Cortex of kidney (tissue), 1 donor: ENCODE measurements around the gene TARBP1.

ENCODE experiments used
- DNase-seq: peaks from one replicate; lab custom pipeline; 2025; lab: John Stamatoyannopoulos, UW

The TARBP1 gene

DNA sequence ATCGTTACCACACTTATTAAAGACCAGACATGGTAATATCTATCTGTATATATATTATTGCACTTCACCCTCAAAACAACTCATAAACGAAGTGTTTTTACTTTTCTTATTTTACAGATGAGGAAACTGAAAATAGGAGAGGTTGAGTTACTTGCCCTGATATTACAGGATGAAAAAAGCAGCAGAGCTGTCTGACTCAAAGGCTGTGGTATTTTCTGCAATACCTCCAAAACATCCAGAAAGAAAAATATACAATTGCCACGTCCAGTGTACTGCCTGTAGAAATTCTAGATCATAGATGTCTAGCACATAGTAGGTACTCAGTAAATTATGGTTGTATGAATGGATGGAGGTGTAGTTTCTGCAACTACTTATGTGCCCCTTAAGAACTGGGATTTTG, 5.2 kb upstream of the TARBP1 start:
- no peak for DNase-seq

DNA sequence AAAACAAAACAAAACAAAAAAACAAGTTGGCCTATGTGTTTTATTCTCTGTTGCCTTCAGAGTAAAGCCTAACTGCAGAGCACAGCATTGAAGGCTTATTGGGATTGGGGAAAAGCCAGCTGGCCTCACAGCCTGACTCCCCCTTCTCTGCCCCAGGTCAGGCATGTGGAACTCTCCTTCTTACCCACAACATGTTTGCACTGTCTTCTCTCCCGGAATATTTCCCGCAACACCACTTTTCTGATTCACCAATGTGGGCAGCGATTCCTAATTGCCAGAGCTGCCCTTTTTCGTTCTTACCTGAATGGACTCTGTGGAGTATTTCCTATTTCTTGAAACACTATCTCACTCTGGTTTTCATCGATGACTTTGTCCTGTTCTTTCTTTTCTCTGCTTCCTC, 2.8 kb upstream of the TARBP1 start:
- no peak for DNase-seq

DNA sequence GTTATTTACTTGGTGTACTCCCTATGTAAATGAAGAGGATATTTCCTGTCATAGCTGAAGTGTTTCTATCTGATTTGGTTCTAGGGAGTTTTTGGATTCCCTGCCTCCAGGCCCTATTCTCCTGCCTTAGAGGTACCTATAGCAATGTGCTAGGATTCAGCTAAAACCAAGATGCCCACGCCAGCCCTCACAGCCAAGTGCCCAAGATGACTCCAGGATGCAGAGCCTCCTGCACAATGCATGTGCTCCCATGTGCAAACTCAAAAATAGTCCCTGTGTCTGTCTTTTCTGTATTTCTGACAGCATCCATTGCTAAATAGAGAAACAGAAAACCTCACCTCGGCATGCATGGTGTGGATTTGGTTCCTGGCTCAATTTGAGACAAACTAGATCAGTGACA, 887 bp upstream of the TARBP1 start:
- no peak for DNase-seq

DNA sequence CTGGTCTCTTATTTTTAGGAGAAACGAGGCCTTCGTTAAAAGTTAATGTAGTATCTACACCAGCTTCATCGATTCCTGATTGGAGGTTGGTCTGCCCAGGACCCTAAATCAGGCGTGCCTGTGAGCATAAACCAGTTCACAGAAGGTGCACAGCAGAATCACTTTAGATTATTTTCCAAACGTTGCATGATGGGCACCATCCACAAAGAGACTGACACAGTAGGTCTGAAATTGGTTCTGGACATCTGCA, 256 bp upstream of the TARBP1 start:
- no peak for DNase-seq

DNA sequence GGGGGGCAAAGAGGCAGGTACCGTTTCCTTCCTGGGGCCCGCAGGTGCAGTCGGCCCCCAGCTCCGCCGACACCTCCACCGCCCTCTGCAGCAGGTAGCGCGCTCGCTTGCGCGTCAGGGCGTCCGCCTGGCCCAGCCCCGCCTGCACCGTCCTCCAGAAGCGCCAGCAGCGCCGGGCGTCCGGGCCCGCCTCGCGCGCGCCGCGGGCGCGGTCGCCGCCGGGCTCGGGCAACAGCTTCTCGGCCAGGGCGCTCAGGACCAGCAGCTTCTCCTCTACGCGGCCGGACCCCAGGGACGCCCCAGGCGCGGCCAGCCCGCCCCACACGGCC, 863 bp downstream of the TARBP1 start:
- no peak for DNase-seq

DNA sequence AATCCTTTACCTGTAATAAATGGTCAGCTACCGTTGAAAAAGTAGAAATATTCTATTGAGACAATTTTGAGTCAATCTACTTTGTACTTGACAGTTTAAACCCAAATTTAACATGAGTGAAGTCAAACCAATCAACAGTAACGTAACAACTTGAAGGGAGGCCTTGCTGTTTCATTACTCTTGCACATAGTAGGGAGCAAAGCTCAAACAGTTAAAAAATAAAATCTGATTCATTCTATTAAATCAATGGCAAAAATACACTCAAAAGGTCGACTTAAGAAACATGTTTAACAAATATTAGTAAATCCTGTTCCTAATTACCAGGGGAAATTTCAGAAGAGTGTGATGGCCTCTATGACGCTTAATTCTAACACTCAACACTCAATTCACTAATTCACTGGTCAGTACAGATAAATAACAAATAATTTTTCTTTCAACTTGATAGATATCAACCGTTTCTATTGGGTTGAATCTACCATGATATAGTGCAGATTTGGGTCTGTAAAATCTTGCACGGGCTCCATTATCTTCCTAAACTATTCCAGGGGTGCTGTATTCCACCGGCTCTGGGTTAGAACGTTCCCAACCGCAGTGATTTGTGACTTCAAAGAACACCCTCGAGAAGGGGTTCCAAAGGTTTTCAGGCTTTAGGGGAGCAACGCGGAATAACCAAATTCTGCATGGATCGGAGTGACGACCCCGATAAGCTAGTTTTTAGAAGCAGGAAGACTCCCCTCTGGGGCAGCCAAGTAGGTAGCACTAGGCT, 1.4 kb downstream of the TARBP1 start:
- no peak for DNase-seq

DNA sequence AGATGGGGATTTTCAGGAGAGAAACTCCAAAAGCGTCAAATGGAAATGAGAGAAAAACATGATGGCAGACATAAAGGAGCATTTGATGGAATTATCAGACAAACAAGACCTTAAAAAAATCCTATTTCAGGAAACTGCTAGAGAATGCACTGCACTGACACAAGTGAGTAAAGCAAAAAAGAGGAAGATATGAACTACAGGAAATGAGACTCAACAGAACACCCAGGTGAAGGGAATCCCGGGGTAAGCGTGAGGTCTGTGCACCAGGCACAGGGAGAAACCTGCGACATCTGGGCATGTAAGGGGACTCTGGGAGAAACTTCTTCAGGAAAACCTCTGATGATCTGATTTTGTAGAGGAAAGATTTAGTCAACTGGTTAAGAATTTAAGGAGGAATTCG, 2.8 kb downstream of the TARBP1 start:
- DNase-seq: no peak

DNA sequence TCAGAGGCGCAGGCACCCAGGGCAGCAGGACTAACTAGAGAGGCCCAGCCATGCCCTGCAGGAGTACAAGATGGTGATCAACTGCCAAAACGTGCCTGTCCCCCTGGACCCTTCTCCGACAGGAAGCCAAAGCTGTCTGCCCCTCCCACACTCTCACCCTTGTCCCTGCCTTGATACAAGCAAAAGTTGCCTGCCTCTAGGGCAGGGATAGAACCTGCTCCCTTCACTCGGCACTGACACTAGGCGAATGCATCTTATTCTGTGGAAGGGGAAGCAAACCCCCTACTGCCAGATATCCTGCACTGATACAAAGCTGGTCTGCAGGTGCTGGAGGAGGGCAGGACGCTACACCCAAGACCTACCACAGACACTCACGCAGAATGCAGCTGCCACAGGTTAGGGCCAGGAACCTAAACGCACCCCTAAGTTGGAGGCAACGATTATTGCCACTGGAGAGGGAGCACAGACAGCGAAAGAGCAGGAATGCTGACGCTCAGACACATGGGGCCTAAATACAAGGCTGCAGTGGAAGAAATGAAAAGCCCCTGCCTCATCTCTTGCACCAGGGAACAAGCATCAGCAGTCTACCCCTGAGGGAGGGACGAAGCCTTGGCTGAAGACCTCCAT, 3.7 kb downstream of the TARBP1 start:
- DNase-seq: no peak

DNA sequence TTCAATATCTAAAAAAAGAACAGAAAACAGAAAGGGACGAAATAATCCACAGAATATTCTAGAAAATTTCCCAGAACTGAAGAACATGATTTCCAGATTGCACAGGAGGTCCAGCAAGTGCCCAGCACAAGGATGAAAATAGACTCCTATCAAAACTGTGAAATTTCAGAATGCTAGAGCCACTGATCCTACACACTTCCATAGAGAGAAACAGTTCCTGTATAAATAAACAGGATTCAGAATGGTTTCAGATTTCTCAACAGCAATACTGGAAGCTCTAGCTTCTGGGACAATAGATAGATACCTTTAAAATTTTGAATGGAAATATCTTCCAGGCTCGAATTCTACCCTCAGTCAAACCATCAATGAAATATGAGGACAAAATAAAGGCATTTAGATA, 4.6 kb downstream of the TARBP1 start:
- DNase-seq: no peak

DNA sequence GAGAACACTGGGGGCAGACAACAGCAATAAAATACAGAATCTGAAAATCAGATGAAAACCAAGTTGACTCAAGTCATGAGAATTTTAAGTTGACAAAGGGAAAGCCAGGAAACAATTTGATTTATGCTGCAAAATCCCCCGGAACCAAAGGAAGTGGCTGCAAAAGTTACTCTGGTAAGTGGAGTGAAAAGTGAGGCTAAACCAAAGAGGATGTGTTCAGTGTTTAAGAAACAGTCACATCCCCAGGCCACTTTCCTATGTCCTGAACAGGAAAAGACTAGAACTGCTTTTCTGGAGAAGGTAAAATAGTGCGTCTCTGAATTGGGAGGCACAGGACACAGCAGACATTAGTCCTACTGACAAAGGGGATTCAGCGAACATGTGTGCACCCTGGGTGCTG, 5.9 kb downstream of the TARBP1 start:
- no peak for DNase-seq

DNA sequence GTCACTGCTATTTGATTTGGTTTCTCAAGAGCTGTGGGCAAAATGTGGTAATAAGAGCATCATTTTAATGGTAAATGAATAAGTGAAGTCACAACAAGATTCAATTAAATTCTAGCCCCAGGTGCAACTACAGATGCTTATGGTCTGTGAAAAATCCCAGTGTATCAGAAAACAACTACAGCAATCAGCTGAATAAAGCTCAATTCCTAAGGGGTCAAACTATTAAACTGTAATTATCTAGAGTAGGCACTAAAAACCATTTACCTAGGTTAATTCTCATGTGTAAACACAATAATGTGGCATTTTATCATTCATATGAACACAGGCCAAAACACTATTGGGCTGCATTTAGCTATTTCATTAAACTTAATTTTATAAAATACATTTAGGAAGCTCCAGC, 9.6 kb downstream of the TARBP1 start:
- no peak for DNase-seq

DNA sequence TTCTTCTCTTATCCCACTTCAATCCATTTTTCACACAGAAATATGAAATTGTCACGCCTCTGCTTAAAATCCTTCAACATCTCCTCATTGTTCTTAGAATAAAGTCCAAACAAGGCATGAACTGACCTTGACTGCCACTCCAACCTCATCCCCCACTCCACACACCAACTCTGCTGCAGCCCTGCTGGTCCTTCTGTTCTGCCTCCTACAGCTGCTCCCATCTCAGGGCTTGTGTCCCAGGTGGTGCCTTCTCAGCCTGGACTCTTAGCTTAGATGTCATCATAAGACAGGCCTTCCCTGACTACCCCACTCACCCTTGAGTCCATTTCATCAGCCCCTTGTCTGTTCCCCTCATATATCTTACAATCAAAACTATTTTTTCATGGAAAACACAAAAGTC, 10.4 kb downstream of the TARBP1 start:
- no peak for DNase-seq

DNA sequence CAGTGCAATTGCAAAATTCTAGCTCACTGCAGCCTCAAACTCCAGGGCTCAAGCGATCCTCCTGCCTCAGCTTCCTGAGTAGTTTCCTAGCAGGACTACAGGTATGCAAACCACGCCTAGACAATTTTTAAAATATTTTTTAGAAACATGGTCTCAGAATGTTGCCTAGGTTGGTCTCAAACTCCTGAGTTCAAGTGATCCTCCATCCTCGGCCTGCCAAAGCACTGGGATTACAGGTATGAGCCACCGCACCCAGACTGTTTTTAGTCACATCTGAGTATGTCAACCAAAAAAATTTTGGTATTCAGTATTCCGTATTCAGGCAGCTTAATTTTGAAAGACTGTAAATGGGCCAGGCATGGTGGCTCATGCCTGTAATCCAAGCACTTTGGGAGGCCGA, 11.2 kb downstream of the TARBP1 start:
- no peak for DNase-seq

DNA sequence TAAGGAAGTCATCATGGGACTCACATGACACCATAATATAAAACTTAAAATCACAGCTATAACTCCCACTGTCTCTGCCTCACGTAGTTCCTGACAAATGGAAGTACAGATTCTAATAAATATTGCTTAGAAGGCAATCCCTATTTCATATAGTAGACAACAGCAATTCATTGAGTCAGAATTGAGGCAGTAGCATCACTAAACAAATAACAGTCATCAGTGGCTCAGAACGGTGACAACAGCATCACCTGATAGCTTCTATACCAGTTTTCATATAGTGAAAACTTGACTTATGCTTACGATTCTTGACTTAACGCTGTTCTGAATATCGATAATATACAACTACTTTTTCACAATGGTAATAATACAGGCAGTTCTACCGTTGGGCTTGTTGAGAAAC, 12.0 kb downstream of the TARBP1 start:
- DNase-seq: no peak

DNA sequence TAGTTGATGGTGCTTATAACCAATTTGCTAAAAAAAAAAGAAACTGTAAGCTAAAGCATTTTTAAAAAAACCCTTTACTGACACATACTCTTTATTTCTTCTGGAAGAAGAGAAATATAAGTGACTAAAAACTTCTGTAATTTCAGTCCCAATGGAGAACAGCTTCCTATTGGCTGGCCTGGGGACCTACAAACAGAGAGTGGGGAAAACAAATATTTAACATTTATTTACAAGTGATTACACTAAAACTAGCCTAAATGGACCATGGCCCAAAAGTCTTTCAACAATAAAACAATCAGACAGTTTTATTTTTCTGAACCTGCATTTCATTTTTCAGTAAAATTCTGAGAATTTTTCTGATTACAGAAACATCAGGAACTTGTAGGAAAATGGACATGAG, 15.2 kb downstream of the TARBP1 start:
- DNase-seq: no peak

DNA sequence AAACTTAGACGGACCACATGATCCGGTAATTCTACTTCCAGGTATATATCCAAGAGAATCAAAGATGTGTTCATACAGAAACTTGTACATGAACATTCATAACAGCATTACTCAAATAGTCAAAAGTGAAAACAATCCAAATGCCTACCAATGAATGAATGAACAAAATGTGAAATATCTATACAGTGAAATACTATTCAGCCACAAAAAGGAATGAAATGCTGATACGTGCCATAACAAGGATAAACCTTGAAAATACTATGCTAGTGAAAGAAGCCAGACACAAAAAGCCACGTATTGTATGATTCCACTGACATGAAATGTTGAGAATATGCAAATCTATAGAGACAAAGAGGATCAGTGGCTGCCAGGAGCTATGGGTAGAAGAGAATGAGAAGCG, 18.3 kb downstream of the TARBP1 start:
- DNase-seq: no peak

DNA sequence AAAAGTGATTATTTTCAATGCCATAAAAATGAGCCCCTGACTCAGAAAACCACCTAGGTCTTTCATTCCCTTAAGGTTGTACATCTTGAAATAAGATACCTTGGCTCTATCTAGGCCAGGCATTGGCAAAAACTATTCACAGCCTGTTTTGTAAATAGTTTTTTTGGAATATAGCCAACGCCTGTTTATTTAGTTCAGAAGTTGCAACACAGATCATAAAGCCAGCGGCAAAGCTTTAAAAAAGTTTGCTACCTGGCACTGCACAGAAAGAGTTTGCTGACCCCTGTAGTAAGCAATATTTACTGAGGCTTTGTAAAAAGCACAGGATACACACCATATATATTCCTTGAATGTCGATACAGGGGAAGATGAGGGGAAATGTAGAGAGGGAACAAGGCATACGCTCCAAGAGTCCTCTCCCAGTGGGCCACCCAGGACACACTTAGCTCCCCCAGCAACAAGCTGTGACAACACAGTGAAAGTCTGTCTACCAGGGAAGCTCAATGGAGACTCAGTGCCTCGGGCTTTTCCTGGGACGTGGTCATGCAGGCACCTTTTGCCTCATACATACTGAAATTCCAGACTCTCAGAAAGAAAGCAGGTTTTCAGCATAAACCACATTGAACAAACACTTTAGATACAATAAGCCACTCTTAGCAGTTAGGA, 20.5 kb downstream of the TARBP1 start:
- no peak for DNase-seq

DNA sequence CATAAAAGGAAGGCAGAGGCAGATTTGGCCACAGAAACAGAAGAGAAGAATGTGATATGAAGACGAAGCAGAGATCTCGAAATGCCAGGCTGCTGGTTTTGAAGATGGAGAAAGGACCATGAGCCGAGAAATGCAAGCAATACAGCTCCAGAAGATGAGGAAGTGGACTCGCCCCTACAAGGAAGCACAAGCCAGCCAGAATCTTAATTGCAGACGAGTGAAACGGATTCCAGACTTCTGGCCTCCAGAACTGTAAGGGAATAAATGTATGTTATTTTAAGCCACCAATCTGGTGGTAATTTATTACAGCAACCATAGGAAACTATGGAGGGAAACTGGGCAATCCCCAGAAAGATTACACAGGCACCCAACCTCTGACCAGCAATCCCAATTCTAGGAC, 24.1 kb downstream of the TARBP1 start:
- DNase-seq: no peak

DNA sequence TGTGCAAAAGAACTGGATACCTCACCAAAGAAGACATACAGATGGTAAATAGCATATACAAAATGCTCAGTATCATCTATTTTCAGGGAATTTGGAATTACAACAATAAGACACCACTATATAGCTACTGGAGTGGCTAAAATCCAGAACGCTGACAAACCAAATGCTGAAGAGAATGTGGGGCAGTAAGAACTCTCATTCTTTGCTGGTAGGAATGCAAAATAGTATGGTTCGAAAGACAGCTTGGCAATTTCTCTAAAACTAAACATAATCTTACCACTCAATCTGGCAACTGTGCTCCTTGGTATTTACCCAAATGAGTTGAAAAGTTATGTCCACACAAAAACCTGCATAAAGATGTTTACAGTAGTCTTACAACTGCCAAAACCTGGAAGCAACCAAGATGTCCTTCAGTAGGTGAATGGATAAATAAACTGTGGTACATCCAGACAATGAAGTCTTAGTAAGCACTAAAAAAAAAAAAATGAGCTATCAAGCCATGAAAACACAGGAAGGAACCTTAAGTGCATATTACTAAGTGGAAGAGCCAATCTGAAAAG, 26.5 kb downstream of the TARBP1 start:
- DNase-seq: no peak

DNA sequence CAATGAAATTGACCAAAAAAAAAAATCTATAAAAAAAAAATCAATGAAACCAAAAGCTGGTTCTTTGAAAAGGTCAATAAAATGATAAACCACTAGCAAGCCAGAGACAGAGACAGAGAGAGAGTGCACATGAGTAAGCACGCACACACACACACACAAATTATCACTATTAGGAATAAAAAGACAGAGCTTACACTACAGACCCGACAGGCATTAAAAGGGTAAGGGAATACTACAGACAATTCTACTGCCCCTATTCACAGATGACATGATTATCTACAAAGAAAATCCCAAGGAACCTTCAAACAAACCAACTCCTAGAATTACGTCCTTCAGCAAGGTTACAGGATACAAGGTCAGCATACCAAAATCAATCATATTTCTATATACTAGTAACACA, 38.6 kb downstream of the TARBP1 start:
- DNase-seq: no peak

DNA sequence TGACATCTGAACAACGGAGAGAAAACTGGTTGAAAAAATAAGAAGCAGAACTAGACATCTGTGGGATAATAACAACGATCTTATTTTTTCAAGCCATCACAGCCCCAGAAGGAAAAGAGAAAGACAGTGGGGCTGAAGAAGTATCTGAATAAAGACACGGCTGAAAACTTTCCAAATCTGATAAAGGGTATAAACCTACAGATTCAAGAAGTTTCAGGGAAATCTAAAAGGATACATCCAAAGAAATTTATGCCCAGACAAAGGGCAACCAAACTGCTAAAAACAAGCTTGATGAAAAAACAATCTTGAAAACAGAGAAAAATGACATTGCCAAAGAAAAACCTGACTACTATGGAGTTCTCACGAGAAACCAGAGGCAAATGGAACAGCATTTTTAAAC, 40.4 kb downstream of the TARBP1 start:
- DNase-seq: no peak

DNA sequence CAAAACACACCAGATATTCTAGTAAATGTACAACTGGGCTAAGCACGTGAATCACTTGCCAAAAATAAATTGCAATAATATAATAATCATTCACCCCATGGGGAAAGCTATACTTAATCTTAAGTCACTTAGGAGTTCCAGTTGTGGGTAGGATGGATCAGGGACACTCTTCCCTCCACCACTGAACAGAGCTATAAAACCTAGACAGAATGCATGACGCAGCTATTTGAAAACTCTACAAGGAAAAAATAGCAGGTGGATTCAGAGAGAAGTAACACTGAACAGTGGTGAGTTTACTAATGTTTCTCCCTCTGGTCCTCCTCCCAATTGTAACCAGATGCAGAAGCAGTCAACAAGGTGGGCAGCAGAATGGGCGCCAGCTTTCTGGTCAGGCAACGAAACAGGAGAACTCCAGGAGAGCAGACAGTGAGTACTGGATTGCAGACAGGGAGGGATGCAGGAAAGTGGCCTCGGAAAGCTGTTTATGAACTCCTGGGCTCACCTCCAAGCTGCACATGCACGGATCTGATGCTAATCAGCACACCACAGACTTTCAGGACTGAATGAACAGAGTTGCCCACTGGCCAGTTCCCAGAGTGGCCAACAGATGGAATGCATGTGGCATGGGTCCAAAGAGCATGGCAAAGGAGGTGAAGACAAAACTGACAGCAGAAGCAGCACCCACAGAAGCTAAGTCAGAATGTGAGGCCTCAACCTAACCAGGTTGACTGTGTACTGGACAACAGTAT, 41.4 kb downstream of the TARBP1 start:
- no peak for DNase-seq

DNA sequence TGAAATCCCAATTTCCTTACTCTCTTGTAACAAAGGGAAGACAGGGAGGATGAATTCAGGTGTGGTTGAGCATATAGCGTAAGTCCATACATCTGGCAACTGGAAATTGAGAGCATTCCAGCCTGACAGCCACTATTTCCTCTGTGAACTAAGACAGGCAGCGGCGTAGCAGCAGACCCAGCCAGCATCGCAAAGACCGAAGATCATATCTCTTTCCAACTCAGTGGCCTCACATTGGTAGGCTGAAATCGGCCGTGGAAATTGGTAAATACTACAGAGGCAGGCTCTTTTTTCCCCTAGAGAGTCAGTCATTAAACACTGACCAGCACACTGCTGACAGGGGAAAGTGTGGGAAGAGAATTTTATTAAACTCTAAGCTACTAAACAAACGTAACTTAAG, 43.4 kb downstream of the TARBP1 start:
- no peak for DNase-seq
